HG03097 (cell line): Measurements from ENCODE around the gene CFAP77.

ENCODE experiments used
- ATAC-seq: cut with Tn5 transposase; IDR thresholded peaks from one replicate; pipeline ENCODE4 v1.9.1; 2021; ENCODE audit not compliant: unreplicated experiment, low FRiP score

Gene CFAP77

GRCh38 chr9:132513416-132513815, 103.4 kb downstream of the CFAP77 start:
- ATAC-seq, result no peak

- ATAC-seq, result no peak
These were observed 104.2 kb downstream of the CFAP77 start for GRCh38 chr9:132514011-132514744.

GRCh38 chr9:132514821-132515220, 104.8 kb downstream of the CFAP77 start:
- no peak for ATAC-seq

GRCh38 chr9:132516301-132516700, 106.3 kb downstream of the CFAP77 start:
- no peak for ATAC-seq

GRCh38 chr9:132516911-132517310, 106.9 kb downstream of the CFAP77 start:
- ATAC-seq, result no peak

GRCh38 chr9:132517815-132518550, 108.0 kb downstream of the CFAP77 start:
- no peak for ATAC-seq

GRCh38 chr9:132518626-132519025, 108.6 kb downstream of the CFAP77 start:
- ATAC-seq, result no peak

- no peak for ATAC-seq
These were observed 109.0 kb downstream of the CFAP77 start for GRCh38 chr9:132519033-132519432.

- no peak for ATAC-seq
These were observed 110.6 kb downstream of the CFAP77 start for GRCh38 chr9:132520612-132521011.

GRCh38 chr9:132525308-132526023, 115.5 kb downstream of the CFAP77 start:
- ATAC-seq, result no peak

GRCh38 chr9:132531195-132531594, 121.2 kb downstream of the CFAP77 start:
- no peak for ATAC-seq

- no peak for ATAC-seq
These were observed 121.9 kb downstream of the CFAP77 start for GRCh38 chr9:132531710-132532570.

- ATAC-seq, result no peak
These were observed 124.8 kb downstream of the CFAP77 start for GRCh38 chr9:132534832-132535231.

- ATAC-seq, result no peak
These were observed 126.1 kb downstream of the CFAP77 start for GRCh38 chr9:132536124-132536523.

GRCh38 chr9:132537352-132537751, 127.3 kb downstream of the CFAP77 start:
- ATAC-seq, result no peak

- ATAC-seq, result no peak
These were observed 128.1 kb downstream of the CFAP77 start for GRCh38 chr9:132538071-132538470.

GRCh38 chr9:132539096-132539495, 129.1 kb downstream of the CFAP77 start:
- no peak for ATAC-seq

GRCh38 chr9:132541051-132541450, 131.0 kb downstream of the CFAP77 start:
- no peak for ATAC-seq

- ATAC-seq, result no peak
These were observed 132.1 kb downstream of the CFAP77 start for GRCh38 chr9:132541870-132542830.
